ENCODE data around the gene AKAP13.
"Not testable (repeated sequence)": the region's sequence is repeated elsewhere in the genome, so short reads cannot be mapped to it uniquely, and the experiment has no call there.

Gene AKAP13

GRCh38 chr15:85625166-85625830 is 244.9 kb downstream of the AKAP13 start:
- peak; percentile 45 for DNase-seq (ENCODE audit: low spot score)

DNA sequence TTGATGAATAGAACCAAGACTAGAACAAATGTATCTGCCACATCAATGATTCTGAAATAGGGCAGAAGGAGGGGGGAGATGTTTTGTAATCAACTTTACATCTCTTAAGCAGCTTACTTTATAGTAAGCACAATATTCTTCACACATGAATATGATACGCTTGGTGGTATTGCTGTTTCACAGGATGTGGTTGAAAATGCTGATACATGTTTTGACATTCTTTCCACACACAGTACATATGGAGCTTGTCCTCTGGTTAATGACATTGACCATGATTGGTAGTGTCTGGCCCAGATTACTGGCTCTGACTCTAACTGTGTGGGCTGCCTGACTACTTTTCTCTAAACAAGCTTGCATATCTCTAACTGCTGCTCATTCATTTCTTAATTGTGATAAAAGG is 245.5 kb downstream of the AKAP13 start:
- peak; percentile 74 for DNase-seq (ENCODE audit: low spot score)

DNA sequence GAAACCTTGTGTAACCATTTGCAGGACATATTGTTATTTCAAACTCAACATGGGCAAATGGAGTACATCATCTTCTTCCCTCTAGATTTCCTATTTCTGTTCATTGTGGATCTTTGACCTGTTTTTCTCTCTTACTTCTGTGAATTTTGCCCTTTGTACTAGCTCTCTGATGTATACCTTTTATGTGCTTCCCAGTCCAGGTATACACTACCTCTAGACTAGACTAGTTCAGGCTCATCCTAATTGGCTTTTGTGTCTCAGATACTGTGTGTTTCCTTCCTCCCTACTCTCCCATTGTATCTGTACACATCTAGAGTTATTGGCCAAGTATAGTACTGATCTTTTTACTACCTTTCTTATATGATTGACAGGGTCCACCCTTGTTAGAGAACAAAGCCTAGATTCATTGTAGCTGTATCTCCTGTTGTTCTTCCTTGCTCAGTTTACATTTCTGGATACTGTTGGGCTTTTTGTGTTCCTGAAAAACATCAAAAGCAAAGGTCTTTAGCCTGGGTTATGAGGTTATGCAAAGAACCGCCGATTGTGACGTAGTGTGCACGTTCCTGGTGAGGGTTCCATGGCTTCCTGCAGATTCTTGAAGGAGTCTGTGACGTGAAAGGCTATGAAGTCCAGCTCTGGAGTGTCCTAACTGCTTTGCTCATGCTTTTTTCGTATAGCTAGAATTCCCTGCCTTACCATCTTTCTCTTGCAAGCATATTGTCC is 247.0 kb downstream of the AKAP13 start:
- DNase-seq (ENCODE audit: low spot score): no peak

DNA sequence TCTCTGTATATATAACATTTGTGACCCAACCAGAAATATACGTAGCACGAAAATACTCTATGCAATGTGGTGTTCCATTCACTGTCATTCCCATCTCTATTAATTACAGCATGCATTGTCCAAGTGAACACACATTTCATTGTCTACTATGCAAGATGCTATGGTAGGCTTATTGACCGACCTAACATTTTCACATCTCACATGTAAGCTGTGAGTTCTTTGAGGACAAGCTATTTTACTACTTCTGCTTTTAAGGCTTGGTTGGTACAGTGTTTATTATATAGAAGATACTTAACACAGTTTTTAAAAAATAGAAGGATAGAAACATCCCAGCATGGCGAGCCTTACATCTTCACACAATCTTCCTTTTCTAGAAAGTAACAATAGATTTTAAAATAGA is 249.9 kb downstream of the AKAP13 start:
- no peak for DNase-seq (ENCODE audit: low spot score)

DNA sequence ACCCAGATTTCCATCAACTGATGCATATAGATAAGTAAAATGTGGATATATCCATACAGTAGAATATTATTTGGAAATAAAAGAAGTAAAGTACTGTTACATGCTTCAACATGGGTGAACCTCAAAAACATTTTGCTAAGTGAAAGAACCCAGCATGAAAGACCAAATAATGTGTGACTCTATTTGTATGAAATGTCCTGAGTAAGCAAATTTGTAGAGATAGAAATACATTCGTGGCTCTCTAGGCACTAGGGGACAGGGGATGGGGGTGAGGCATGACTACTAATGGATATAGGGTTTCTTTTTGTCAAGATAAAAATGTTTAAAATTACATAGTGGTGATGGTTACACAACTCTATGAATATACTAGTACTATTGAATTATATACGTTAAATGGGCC is 250.6 kb downstream of the AKAP13 start:
- no peak for DNase-seq (ENCODE audit: low spot score)

- no peak for DNase-seq (ENCODE audit: low spot score)
Measured at GRCh38 chr15:85632014-85632413, 251.6 kb downstream of the AKAP13 start.

- DNase-seq (ENCODE audit: low spot score): no peak
Measured at GRCh38 chr15:85633859-85634258, 253.5 kb downstream of the AKAP13 start.

GRCh38 chr15:85636351-85636750 is 255.9 kb downstream of the AKAP13 start:
- no peak for DNase-seq (ENCODE audit: low spot score)

GRCh38 chr15:85639752-85640381 is 259.5 kb downstream of the AKAP13 start:
- DNase-seq (ENCODE audit: low spot score): peak; percentile 35

DNA sequence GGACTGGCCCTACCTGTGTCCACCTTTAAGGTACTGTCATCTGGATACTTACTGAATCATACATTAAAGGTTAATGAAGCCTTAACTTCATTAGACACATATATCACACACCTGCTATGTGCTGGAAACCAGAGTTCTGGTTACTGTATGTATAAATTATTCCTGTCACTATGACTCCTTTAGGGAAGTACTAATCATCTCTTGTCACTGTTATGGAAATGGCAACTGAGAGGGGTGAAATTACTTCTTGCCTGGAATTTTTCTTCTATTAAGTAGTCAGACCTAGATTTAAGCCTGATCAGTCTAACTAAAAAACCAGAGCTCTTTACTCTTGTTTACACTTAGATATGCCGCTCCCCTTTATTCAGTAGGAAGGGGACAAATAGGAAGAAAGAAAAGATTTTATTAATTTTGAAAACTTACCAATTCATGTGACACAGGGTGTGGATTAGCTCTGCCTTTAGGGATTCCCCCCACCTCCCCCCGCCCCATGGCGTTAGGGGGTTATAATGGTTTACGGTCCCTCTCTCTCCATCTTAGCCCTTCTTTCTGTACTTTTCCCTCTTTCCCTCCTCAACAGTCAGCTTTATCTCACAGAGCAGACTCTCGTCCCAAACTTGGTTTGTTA is 261.8 kb downstream of the AKAP13 start:
- no peak for DNase-seq (ENCODE audit: low spot score)

GRCh38 chr15:85642693-85643066 is 262.3 kb downstream of the AKAP13 start:
- no peak for DNase-seq (ENCODE audit: low spot score)

- peak; percentile 85 for DNase-seq (ENCODE audit: low spot score)
Measured at GRCh38 chr15:85646538-85647091, 266.2 kb downstream of the AKAP13 start.

- peak; percentile 56 for DNase-seq (ENCODE audit: low spot score)
Measured at GRCh38 chr15:85649372-85649771, 269.0 kb downstream of the AKAP13 start.

- DNase-seq (ENCODE audit: low spot score): no peak
Measured at GRCh38 chr15:85651548-85651947, 271.1 kb downstream of the AKAP13 start.

DNA sequence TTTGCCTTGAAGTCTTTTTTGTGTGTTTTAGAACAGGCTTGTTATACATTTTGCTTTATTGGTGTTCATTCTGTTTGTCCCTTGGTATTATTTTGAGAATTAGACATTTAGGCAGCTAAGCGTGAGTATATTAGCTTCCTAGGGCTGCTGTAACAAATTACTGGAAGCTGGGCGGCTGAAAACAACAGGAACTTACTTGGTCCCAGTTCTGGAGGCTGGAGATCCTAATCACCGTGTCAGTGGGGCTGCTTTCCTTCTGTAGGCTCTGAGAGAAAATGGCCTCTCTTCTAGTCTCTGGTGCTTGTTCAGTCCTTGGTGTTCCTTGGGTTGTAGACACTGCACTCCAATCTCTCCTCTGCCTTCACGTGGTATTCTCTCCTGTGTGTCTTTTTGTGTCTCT is 272.1 kb downstream of the AKAP13 start:
- DNase-seq (ENCODE audit: low spot score): no peak

GRCh38 chr15:85657132-85657531 is 276.7 kb downstream of the AKAP13 start:
- no peak for DNase-seq (ENCODE audit: low spot score)

DNA sequence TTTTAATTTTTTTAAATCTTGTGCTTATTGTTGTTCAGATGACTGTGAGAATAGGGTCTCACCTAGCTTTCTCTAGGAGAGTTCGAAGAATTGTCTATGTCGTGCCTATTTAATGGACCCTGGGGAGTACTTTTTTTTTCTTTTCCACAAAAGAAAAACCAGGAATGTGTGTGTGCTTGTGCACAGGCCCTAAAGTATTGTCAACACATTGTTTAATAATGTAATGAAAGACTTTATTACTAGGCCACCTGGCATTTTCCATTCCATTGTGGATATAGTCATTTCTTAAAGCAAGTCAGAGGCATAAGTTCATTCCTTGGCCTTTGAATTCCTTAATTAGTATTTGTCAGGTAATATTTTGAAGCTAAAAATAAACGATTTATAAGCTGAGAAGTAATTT is 278.4 kb downstream of the AKAP13 start:
- DNase-seq (ENCODE audit: low spot score): no peak

GRCh38 chr15:85661859-85662258 is 281.5 kb downstream of the AKAP13 start:
- DNase-seq (ENCODE audit: low spot score): no peak

DNA sequence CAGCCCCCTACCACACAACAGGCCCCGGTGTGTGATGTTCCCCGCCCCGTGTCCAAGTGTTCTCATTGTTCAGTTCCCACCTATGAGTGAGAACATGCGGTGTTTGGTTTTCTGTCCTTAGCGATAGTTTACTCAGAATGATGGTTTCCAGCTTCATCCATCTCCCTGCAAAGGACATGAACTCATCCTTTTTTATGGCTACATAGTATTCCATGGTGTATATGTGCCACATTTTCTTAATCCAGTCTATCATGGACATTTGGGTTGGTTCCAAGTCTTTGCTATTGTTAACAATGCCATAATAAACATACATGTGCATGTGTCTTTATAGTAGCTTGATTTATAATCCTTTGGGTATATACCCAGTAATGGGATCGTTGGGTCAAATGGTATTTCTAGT is 285.3 kb downstream of the AKAP13 start:
- not testable (repeated sequence) for DNase-seq (ENCODE audit: low spot score)

- DNase-seq (ENCODE audit: low spot score): peak; percentile 95
Measured at GRCh38 chr15:85667491-85668424, 287.4 kb downstream of the AKAP13 start.

DNA sequence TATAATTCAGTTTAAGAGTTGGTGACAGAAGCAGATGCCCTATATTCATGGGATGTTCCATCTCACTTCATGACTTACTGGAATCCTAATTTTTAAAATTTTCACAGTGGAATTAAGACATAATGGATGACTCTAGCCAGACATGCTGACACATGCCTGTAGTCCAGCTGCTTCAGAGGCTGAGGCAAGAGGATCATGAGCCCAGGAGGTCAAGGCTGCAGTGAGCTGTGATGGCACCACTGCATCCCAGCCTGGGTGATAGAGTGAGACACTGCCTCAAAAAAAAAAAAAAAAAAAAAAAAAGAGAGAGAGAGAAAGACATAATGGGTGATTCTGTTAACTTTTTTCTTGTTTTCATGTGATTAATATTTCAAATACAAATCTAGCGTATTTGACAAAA is 290.8 kb downstream of the AKAP13 start:
- no peak for DNase-seq (ENCODE audit: low spot score)

Data from CD4-positive, alpha-beta T cell treated with Interleukin-2 at 100 ng/mL for 4 hours (primary cell).